ENCODE measurements around the gene RAB33A. TPM values are rescaled to one million over a fixed set of nuclear protein-coding genes. Genes with fewer than 3 reads are reported as not detected.

RAB33A gene
- not detected in 2 replicates for total RNA-seq (2022)
- Bru-seq, nascent RNA = percentile 15 among the genes with signal in this experiment
- BruChase-seq, experiment 1, labeled RNA remaining after a 6-hour chase = percentile 28 among the genes with signal in this experiment
- BruChase-seq, experiment 2, labeled RNA remaining after a 2-hour chase = percentile 26 among the genes with signal in this experiment
- long read RNA-seq = 0 reads

DNA sequence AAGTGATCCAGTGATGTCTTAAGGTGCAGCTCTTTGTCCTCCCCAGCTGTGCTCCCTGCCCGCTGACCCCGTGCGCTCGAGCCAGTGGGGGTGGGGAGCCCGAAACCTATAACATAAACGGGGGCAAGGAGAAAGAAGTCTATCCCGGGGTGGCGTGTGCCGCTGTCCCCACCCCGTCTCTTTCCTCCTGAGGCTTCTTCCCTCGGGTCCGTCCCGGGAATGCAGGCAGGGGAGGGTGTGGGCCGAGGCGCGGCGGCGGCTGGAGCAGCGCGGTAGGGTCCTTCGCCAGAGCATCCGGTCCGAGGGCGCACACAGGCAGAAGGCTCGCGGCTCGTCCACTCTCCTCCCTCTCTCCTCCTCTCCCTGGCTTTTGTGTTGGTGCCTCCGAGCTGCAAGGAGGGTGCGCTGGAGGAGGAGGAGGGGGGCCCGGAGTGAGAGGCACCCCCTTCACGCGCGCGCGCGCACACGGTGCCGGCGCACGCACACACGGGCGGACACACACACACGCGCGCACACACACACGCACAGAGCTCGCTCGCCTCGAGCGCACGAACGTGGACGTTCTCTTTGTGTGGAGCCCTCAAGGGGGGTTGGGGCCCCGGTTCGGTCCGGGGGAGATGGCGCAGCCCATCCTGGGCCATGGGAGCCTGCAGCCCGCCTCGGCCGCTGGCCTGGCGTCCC, at the start of gene RAB33A:
Gene RAB33A (plus strand): TSS at position 517 of the 681 bp plus-strand sequence. CDS start 101 bp downstream, at position 618.
- ChIA-PET CTCF (no interaction called here), POLR2A (no interaction called here)
- Mint-ChIP-seq H3K4me3 (ENCODE audit: unreplicated experiment) (no peak within 1 kb of the TSS), H3K9me3 (ENCODE audit: unreplicated experiment) (no peaks in the 10 kb centered on the region), H3K4me1 (ENCODE audit: insufficient read depth, unreplicated experiment) (peaks cover 19% of the 10 kb centered on the region), H3K36me3 (ENCODE audit: insufficient read depth, unreplicated experiment) (peaks cover 2% of the 10 kb centered on the region), H3K27me3 (ENCODE audit: insufficient read depth, unreplicated experiment) (peaks cover 46% of the 10 kb centered on the region), H3K27ac (ENCODE audit: low read depth, unreplicated experiment) (no peak within 1 kb of the TSS)
- no peak for DNase-seq (ENCODE audit: unreplicated experiment)
- no TSS peak for BruUV-seq (replicated peaks)
- intact Hi-C loops (cut with micrococcal nuclease) = no loop called here
- TF ChIP-seq, protein P1, sequence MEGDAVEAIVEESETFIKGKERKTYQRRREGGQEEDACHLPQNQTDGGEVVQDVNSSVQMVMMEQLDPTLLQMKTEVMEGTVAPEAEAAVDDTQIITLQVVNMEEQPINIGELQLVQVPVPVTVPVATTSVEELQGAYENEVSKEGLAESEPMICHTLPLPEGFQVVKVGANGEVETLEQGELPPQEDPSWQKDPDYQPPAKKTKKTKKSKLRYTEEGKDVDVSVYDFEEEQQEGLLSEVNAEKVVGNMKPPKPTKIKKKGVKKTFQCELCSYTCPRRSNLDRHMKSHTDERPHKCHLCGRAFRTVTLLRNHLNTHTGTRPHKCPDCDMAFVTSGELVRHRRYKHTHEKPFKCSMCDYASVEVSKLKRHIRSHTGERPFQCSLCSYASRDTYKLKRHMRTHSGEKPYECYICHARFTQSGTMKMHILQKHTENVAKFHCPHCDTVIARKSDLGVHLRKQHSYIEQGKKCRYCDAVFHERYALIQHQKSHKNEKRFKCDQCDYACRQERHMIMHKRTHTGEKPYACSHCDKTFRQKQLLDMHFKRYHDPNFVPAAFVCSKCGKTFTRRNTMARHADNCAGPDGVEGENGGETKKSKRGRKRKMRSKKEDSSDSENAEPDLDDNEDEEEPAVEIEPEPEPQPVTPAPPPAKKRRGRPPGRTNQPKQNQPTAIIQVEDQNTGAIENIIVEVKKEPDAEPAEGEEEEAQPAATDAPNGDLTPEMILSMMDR (IDR thresholded peaks at IDR 0.05; ENCODE audit: unreplicated experiment) = no peak

DNA sequence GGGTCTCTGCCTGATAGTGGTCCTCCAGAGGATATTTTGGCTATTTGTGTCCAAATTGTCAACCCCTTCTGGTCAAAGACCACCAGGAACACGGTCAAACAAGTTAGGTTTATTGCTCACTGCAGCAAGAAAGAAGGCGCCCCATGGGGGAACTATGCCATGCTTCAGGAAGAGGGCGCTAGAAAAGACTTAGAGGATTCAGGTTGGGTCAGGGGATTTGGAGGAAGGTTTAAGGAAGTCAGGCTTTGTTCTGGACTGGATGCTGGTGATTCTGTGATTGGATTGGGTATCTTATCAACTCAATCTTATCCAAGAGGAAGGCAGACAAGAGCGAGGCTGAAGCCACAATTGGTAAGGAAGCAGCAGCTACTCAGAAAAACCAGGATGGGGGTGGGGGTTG, 47.2 kb upstream of the RAB33A start:
- Mint-ChIP-seq H3K9me3 (ENCODE audit: unreplicated experiment) (no peaks in the 10 kb centered on the region), H3K4me3 (ENCODE audit: unreplicated experiment) (no peak overlapping the region), H3K4me1 (ENCODE audit: insufficient read depth, unreplicated experiment) (peaks cover 5% of the 10 kb centered on the region), H3K36me3 (ENCODE audit: insufficient read depth, unreplicated experiment) (peaks cover 13% of the 10 kb centered on the region), H3K27ac (ENCODE audit: low read depth, unreplicated experiment) (peak overlapping the region; percentile 91), H3K27me3 (ENCODE audit: insufficient read depth, unreplicated experiment) (peaks cover 12% of the 10 kb centered on the region)
- BruUV-seq (replicated peaks) = no TSS peak
- intact Hi-C loops (cut with micrococcal nuclease) = no loop called here
- no peak for DNase-seq (ENCODE audit: unreplicated experiment)
- POLR2A ChIA-PET = interaction anchor here (0.9 to 2.0 kb wide), 6 partner anchors 9 to 42 kb away, joined by 3 to 8 read pairs (median 6); partner anchors contain the start of gene AIFM1
- TF ChIP-seq, protein P1 (IDR thresholded peaks at IDR 0.05; ENCODE audit: unreplicated experiment) = no peak
- CTCF ChIA-PET = no interaction called here

DNA sequence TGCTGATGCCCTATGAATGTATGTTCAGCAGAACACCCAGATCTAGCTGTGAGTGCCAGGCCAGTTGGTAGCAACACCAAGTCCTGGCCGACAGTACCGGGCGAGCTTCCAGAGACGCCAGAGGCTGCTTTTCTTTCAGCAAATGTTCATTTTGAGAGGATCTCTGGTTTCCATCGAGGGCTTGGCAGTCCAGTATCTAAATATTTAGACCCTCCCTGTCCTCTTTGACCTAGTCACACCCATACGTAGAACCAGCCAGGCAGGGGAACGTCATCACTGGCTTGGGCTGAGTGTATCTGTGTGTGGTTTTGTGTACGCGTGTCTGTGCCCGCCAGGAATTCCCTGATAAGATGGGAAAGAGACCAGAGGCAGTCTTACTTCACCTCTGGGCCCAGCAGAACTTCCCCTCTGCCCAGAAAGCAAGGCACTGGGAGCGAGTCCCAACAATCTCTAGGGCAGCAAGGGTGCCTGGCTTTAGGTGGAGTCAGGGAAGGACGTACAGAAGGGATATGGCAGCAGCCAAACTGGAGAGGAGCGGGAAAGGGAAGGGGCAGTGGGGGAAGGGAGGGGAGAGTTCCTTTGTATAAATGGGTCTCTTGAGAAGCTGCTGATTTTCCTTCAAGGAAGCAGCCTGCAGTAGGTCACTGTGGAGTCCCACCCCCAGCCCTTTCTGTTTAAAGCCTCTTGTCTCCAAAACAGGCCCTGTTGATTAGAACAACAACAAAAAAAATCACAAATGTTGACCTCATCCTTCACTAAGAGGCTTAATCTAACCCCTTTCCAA, 46.5 kb upstream of the RAB33A start:
- Mint-ChIP-seq H3K36me3 (ENCODE audit: insufficient read depth, unreplicated experiment) (peaks cover 13% of the 10 kb centered on the region), H3K27me3 (ENCODE audit: insufficient read depth, unreplicated experiment) (peaks cover 18% of the 10 kb centered on the region), H3K9me3 (ENCODE audit: unreplicated experiment) (no peaks in the 10 kb centered on the region), H3K4me1 (ENCODE audit: insufficient read depth, unreplicated experiment) (peaks cover 5% of the 10 kb centered on the region), H3K4me3 (ENCODE audit: unreplicated experiment) (peak overlapping the region; percentile 8), H3K27ac (ENCODE audit: low read depth, unreplicated experiment) (peak overlapping the region; percentile 91)
- CTCF ChIA-PET = no interaction called here
- no TSS peak for BruUV-seq (replicated peaks)
- intact Hi-C loops (cut with micrococcal nuclease) = loop anchor here (1.0 kb wide), 1 partner anchor 40 kb away; the partner anchor contains the start of gene AIFM1
- TF ChIP-seq, protein P1 (IDR thresholded peaks at IDR 0.05; ENCODE audit: unreplicated experiment) = no peak
- peak; percentile 79 for DNase-seq (ENCODE audit: unreplicated experiment)
- POLR2A ChIA-PET = interaction anchor here (0.9 to 2.0 kb wide), 7 partner anchors 10 to 42 kb away, joined by 3 to 8 read pairs (median 5); partner anchors contain the start of gene AIFM1

DNA sequence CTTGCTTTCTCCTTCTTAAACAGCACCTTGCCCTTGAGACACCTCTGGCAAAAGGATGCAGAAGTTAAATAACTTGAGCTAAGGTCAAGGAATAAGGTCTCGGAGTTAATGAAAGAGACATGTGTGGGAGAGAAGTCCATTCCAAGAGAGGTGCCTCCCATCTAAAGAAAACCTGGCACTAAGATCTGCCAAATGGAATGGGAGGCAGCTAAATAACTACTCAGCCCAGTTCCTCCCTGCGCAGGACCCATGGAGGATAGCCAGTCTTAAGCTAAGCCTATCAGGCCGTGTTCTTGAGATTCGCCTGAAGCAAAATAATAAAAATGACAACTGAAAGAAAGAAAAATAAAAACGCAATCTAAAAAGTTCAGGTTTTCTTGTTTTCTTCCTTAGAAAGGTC, 40.8 kb upstream of the RAB33A start:
- TF ChIP-seq, protein P1 (IDR thresholded peaks at IDR 0.05; ENCODE audit: unreplicated experiment) = no peak
- ChIA-PET POLR2A (interaction anchor here (0.7 kb wide), 1 partner anchor 10 kb away, joined by 3 read pairs; no protein-coding TSS in a partner anchor), CTCF (interaction anchor here (0.7 to 0.9 kb wide), 2 partner anchors 33 to 405 kb away, joined by 3 to 5 read pairs; no protein-coding TSS in a partner anchor)
- intact Hi-C loops (cut with micrococcal nuclease) = no loop called here
- Mint-ChIP-seq H3K4me1 (ENCODE audit: insufficient read depth, unreplicated experiment) (no peaks in the 10 kb centered on the region), H3K4me3 (ENCODE audit: unreplicated experiment) (no peak overlapping the region), H3K27ac (ENCODE audit: low read depth, unreplicated experiment) (no peak overlapping the region), H3K27me3 (ENCODE audit: insufficient read depth, unreplicated experiment) (peaks cover 20% of the 10 kb centered on the region), H3K36me3 (ENCODE audit: insufficient read depth, unreplicated experiment) (peaks cover 31% of the 10 kb centered on the region), H3K9me3 (ENCODE audit: unreplicated experiment) (no peaks in the 10 kb centered on the region)
- BruUV-seq (replicated peaks) = no TSS peak
- no peak for DNase-seq (ENCODE audit: unreplicated experiment)
